ENCODE results near the gene ZNF670. TPM values are rescaled to one million over a fixed set of nuclear protein-coding genes. Genes with fewer than 3 reads are reported as not detected.
"Not testable (repeated sequence)": the region's sequence is repeated elsewhere in the genome, so short reads cannot be mapped to it uniquely, and the experiment has no call there.

Gene ZNF670
- 2.4 TPM for polyA plus RNA-seq
- long read RNA-seq, donor 1, partial matches to known transcripts: 0 of 1 reads
- long read RNA-seq, donor 1, other reads (novel, unspliced or antisense): 0 of 1 reads
- long read RNA-seq, donor 2: 0 reads
- long read RNA-seq, donor 3: 0 reads
- long read RNA-seq, donor 4: 0 reads
- long read RNA-seq, donor 5: 0 reads
- long read RNA-seq, donor 6, partial matches to known transcripts: 0 of 2 reads
- long read RNA-seq, donor 6, other reads (novel, unspliced or antisense): 0 of 2 reads
- long read RNA-seq, donor 7: 0 reads
- long read RNA-seq, donor 8, transcript ZNF670-201 (4 exons, 1,994 nt): major isoform, 5 of 5 reads
- long read RNA-seq, donor 8, partial matches to known transcripts: 0 of 5 reads
- long read RNA-seq, donor 8, other reads (novel, unspliced or antisense): 0 of 5 reads
- long read RNA-seq, donor 9, partial matches to known transcripts: 0 of 3 reads
- long read RNA-seq, donor 9, other reads (novel, unspliced or antisense): 0 of 3 reads
- long read RNA-seq, donor 10, partial matches to known transcripts: 0 of 3 reads
- long read RNA-seq, donor 10, other reads (novel, unspliced or antisense): 0 of 3 reads
- long read RNA-seq, donor 11: 0 reads

DNA sequence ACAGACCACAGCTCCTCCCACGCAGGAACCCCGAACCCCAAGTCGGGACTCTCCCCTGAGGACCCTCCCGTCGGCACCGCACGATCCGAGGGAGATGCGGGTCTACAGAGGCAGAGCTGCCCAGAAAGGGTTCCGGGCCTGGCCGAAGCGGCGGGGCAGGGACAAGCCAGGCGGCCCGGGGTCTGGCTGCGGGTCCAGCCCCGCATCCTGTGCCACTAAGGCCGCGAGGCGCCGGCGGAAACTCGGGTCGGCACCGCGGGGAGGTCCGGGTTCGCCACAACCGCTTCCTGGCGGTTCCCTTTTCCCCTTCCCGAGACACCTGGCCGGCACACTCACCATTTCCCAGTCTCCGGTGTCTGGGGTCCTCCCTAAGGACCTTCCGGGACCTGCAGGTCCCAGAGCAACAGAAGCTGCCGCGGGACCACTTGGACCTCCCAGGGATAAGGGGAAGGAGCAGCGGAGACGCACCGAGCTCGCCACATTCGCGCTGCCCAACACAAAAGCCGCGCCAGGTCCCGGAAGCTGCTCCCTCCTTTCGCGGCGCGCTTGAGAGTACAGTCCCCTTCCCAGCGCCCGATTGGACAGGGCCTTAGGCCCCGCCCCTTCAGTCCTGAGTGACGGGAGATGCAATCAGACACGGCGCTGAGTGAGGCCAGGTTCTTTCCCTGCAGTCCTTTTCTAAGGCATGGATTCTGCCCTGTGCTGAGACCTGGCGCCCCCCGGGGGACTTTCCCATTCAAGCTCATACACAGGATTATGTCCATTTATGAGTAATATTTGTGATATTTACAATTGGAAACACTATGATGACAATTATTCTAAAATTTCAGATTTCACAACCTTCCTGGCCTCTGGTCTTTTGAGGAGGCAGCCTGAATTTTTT lies at the start of gene ZNF670:
Gene ZNF670 (minus strand): TSS at position 554 of the 883 bp plus-strand sequence. CDS start 215 bp downstream, at position 339.
- H3K9me3 ChIP-seq (ENCODE audit: control insufficient read depth, low read depth, low read length): no peaks in the 10 kb centered on the region
- WGBS (ENCODE audit: insufficient coverage, low lambda C conversion rate): no CpG with 5 or more reads among the region's 57 CpGs
- peak within 1 kb of the TSS; percentile 95 for H3K4me3 ChIP-seq (ENCODE audit: low read length)
- H3K36me3 ChIP-seq (ENCODE audit: control insufficient read depth, insufficient read depth, low read length): no peaks in the 10 kb centered on the region
- H3K27me3 ChIP-seq (ENCODE audit: control insufficient read depth, insufficient read depth, low read length): no peaks in the 10 kb centered on the region
- peak; percentile 93 to 96 for DNase-seq
- H3K27ac ChIP-seq (ENCODE audit: low read length): peak within 1 kb of the TSS; percentile 62
- no peaks in the 10 kb centered on the region for H3K4me1 ChIP-seq (ENCODE audit: control insufficient read depth, insufficient read depth, low read length)

DNA sequence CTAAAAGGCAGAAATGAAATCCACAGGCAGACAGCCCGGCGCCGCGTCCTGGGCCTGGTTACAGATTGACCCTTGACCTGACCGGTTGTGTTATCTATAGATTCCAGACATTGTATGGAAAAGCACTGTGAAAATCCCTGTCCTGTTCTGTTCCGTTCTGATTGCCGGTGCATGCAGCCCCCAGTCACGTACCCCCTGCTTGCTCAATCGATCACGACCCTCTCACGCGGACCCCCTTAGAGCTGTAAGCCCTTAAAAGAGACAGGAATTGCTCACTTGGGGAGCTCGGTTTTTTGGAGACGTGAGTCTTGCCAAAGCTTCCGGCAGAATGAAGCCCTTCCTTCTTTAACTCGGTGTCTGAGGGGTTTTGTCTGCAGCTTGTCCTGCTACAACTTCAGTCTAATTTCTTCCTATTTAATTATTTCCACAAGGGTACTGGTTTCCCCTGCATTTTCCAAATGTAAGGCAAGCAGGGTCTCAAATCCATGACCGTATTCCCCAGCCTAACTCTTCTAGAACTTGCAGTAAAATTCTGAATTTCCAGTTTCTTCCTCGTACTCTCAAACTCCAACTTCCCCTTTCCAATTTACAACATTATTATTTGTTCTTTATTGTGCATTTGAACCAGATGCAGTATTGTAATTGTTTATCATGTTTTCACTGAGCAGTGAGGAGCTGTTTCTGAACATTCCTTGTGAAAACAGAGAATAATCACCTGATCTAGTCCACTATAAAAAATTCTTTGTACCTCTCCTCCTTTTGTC lies 49.1 kb upstream of the ZNF670 start:
- 21% methylated on average over 3 of the region's 18 CpGs for WGBS (ENCODE audit: insufficient coverage, low lambda C conversion rate)
- H3K9me3 ChIP-seq (ENCODE audit: control insufficient read depth, low read depth, low read length): peaks cover 17% of the 10 kb centered on the region
- H3K4me3 ChIP-seq (ENCODE audit: low read length); H3K27ac ChIP-seq (ENCODE audit: low read length); DNase-seq; H3K36me3 ChIP-seq (ENCODE audit: control insufficient read depth, insufficient read depth, low read length); H3K4me1 ChIP-seq (ENCODE audit: control insufficient read depth, insufficient read depth, low read length); H3K27me3 ChIP-seq (ENCODE audit: control insufficient read depth, insufficient read depth, low read length): not testable (repeated sequence)

DNA sequence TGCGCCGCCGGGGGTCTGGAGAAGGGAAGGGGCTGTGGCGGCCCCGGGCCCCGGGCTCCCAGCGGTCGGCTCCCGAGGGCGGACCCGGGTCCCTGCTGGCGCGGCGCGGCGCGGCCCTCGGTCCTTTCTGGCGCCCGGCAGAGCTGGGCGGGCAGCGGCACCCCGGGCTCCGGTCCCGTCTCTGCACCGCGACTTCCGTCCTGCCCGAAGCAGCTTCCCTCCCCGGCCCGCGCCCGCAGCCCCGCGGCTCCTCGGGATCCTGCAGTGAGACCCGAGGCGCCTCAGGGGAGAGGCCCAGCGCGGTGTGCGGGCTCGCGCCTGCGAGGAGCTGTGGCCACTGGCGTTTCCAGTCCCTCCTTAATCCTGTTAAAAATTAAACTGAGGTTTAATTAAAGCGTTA lies 48.0 kb upstream of the ZNF670 start:
- WGBS (ENCODE audit: insufficient coverage, low lambda C conversion rate): no CpG with 5 or more reads among the region's 46 CpGs
- not testable (repeated sequence) for H3K27ac ChIP-seq (ENCODE audit: low read length); H3K4me1 ChIP-seq (ENCODE audit: control insufficient read depth, insufficient read depth, low read length); H3K27me3 ChIP-seq (ENCODE audit: control insufficient read depth, insufficient read depth, low read length); H3K4me3 ChIP-seq (ENCODE audit: low read length); H3K36me3 ChIP-seq (ENCODE audit: control insufficient read depth, insufficient read depth, low read length); DNase-seq
- peaks cover 13% of the 10 kb centered on the region for H3K9me3 ChIP-seq (ENCODE audit: control insufficient read depth, low read depth, low read length)

DNA sequence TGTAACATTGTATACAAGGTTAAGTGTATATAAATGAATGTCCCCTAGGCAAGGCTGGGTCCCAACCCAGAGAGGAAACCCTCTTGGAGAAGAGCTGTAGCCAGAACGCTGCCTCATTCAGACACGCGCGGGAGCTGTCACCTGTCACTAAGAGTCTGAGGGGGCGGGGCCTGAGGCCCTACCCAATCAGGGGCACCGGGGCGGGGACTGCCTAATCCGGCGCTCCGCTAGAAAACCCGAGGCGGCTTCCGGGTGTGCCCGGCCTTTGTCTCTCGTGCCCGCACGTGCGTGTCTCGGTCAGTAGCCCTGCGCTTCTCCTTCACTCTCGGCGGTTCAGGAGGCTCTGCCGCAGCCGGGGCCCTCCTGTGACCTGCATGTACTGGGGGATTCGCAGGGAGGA lies 47.6 kb upstream of the ZNF670 start:
- DNase-seq; H3K27ac ChIP-seq (ENCODE audit: low read length); H3K4me3 ChIP-seq (ENCODE audit: low read length); H3K9me3 ChIP-seq (ENCODE audit: control insufficient read depth, low read depth, low read length); H3K36me3 ChIP-seq (ENCODE audit: control insufficient read depth, insufficient read depth, low read length); H3K27me3 ChIP-seq (ENCODE audit: control insufficient read depth, insufficient read depth, low read length); H3K4me1 ChIP-seq (ENCODE audit: control insufficient read depth, insufficient read depth, low read length): not testable (repeated sequence)
- WGBS (ENCODE audit: insufficient coverage, low lambda C conversion rate): no CpG with 5 or more reads among the region's 25 CpGs

DNA sequence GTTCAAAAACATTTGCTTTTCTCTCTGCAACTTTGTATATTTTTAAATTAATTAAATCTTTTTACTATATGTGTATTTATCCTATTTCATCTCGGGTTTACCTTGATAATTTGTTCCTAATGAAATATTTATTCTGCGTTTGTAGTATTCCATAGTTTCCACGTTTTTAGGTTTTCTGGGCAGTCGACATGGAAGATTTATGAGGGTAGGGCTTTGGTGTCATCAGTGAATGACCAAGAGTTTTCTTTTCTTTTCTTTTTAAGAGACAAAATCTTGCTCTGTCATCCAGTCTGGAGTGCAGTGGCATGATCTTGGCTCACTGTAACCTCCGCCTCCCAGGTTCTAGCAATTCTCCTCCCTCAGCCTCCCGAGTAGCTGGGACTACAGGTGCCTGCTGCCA lies 42.8 kb upstream of the ZNF670 start:
- Histone ChIP-seq H3K27me3 (ENCODE audit: control insufficient read depth, insufficient read depth, low read length) (no peaks in the 10 kb centered on the region), H3K36me3 (ENCODE audit: control insufficient read depth, insufficient read depth, low read length) (no peaks in the 10 kb centered on the region), H3K4me3 (ENCODE audit: low read length) (no peak overlapping the region), H3K4me1 (ENCODE audit: control insufficient read depth, insufficient read depth, low read length) (no peaks in the 10 kb centered on the region), H3K27ac (ENCODE audit: low read length) (no peak overlapping the region), H3K9me3 (ENCODE audit: control insufficient read depth, low read depth, low read length) (peaks cover 5% of the 10 kb centered on the region)
- DNase-seq: no peak
- no CpG with 5 or more reads among the region's 6 CpGs for WGBS (ENCODE audit: insufficient coverage, low lambda C conversion rate)

DNA sequence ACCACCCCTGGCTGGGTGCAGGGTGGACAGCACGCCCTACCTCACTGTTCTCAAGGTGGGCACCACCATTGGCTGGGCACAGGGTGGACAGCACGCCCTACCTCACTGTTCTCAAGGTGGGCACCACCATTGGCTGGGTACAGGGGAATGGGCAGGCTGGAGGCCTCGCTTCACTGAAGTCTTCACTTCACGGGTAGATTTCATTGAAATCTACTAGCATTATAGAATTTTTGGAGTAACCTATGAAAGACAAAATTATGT lies 41.7 kb upstream of the ZNF670 start:
- not testable (repeated sequence) for H3K4me3 ChIP-seq (ENCODE audit: low read length); H3K9me3 ChIP-seq (ENCODE audit: control insufficient read depth, low read depth, low read length); H3K27ac ChIP-seq (ENCODE audit: low read length); H3K27me3 ChIP-seq (ENCODE audit: control insufficient read depth, insufficient read depth, low read length); H3K36me3 ChIP-seq (ENCODE audit: control insufficient read depth, insufficient read depth, low read length); H3K4me1 ChIP-seq (ENCODE audit: control insufficient read depth, insufficient read depth, low read length); DNase-seq
- WGBS (ENCODE audit: insufficient coverage, low lambda C conversion rate): no CpG with 5 or more reads among the region's 4 CpGs

DNA sequence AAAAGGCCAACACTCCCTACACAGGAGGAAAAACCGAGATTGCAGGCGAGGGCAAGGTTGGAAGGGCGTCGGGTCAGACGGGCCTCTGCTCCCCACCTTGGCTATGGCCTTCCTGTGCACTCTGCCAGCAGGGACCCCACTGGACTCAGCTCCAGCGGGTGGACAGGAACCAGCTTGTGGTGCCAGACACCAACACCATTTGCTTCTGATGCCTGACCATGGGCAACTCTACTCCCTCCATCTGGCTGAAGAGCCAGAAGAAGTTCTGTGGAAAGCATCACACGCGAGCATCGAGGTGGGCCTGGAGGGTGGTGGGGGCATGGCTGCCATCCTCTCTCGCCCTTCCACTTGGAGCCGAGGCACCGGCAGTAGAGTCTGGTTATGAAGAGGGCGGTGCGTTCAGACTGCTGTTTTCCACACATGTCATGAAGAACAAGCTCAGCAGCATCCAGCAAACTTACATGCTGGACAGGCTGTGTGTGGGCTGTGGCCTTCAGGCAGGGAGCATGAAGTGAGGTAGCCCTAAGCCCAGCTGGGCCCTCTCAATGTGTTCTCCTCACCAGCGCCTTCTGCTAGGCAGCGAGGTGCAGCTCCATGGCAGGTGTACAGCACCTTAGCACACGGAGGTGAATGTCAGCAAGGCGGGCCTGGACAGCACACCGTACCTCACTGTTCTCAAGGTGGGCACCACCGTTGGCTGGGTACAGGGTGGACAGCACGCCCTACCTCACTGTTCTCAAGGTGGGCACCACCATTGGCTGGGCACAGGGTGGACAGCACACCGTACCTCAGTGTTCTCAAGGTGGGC lies 41.2 kb upstream of the ZNF670 start:
- no peak overlapping the region for H3K27ac ChIP-seq (ENCODE audit: low read length)
- no peaks in the 10 kb centered on the region for H3K36me3 ChIP-seq (ENCODE audit: control insufficient read depth, insufficient read depth, low read length)
- H3K4me3 ChIP-seq (ENCODE audit: low read length): no peak overlapping the region
- DNase-seq: no peak
- WGBS (ENCODE audit: insufficient coverage, low lambda C conversion rate): 100% methylated on average over 4 of the region's 22 CpGs
- H3K9me3 ChIP-seq (ENCODE audit: control insufficient read depth, low read depth, low read length): peaks cover 3% of the 10 kb centered on the region
- no peaks in the 10 kb centered on the region for H3K4me1 ChIP-seq (ENCODE audit: control insufficient read depth, insufficient read depth, low read length)
- H3K27me3 ChIP-seq (ENCODE audit: control insufficient read depth, insufficient read depth, low read length): no peaks in the 10 kb centered on the region

DNA sequence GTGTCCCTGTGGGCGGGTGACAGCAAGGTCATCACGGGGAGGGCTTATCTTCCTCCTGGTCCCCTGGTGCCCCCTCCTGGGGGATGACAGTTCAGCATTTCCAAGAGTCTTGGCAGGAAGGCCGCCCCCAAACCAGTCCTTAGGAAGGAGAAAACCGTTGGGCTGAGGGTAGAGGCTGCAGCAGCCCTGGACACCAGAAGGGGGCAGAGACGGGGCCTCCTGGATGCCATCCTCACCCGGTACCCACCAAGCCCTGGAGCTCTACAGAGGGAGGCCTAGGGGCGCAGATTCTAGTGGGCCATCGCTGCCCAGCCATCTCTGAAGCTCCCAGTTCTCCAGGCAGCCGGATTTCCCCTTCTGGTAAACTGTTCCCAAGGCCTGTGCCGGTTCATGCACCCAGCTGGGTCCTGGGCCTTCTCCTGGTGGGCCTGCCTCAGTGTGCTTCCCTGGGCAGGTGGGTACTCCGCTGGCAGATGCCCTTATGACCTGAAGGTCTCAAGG lies 40.4 kb upstream of the ZNF670 start:
- no peak overlapping the region for H3K4me3 ChIP-seq (ENCODE audit: low read length)
- DNase-seq: no peak
- no CpG with 5 or more reads among the region's 11 CpGs for WGBS (ENCODE audit: insufficient coverage, low lambda C conversion rate)
- no peaks in the 10 kb centered on the region for H3K36me3 ChIP-seq (ENCODE audit: control insufficient read depth, insufficient read depth, low read length)
- peaks cover 2% of the 10 kb centered on the region for H3K9me3 ChIP-seq (ENCODE audit: control insufficient read depth, low read depth, low read length)
- H3K4me1 ChIP-seq (ENCODE audit: control insufficient read depth, insufficient read depth, low read length): no peaks in the 10 kb centered on the region
- H3K27ac ChIP-seq (ENCODE audit: low read length): no peak overlapping the region
- peaks cover 3% of the 10 kb centered on the region for H3K27me3 ChIP-seq (ENCODE audit: control insufficient read depth, insufficient read depth, low read length)

DNA sequence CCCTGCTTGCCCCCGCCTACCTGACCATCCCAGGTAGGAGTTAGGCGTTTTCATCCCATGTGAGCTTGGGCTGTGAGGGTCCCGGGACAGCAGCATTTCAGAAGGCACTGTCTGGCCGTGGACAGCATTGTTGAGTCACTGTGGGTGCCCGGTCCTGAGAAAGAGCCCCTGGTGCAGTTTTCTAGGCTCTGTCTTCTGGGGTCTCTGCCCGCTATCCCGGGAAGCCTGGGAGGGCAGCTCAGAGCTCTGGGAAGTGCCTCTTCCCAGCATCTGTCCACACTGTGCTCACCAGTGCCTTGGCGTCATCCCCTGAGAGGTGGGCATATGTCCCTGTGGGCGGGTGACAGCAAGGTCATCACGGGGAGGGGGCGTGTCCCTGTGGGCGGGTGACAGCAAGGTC lies 36.9 kb upstream of the ZNF670 start:
- no CpG with 5 or more reads among the region's 12 CpGs for WGBS (ENCODE audit: insufficient coverage, low lambda C conversion rate)
- H3K27me3 ChIP-seq (ENCODE audit: control insufficient read depth, insufficient read depth, low read length): peaks cover 19% of the 10 kb centered on the region

More for the DNA sequence above, 36.9 kb upstream of the ZNF670 start:
- H3K36me3 ChIP-seq (ENCODE audit: control insufficient read depth, insufficient read depth, low read length): no peaks in the 10 kb centered on the region
- DNase-seq: no peak
- no peak overlapping the region for H3K4me3 ChIP-seq (ENCODE audit: low read length)
- H3K4me1 ChIP-seq (ENCODE audit: control insufficient read depth, insufficient read depth, low read length): no peaks in the 10 kb centered on the region
- no peak overlapping the region for H3K27ac ChIP-seq (ENCODE audit: low read length)
- peaks cover 5% of the 10 kb centered on the region for H3K9me3 ChIP-seq (ENCODE audit: control insufficient read depth, low read depth, low read length)

Measured in large intestine (tissue), 12 donors.